K562 (cell line): ENCODE data around the gene SMARCA4. TPM values are rescaled to one million over a fixed set of nuclear protein-coding genes. Genes with fewer than 3 reads are reported as not detected.

Experiments used
- ATF6 ChIP-seq: sonication (generic); formaldehyde crosslinking; IDR thresholded peaks from 2 replicates; pipeline ENCODE4 v1.4.0; 2020; ENCODE audit warnings: mild to moderate bottlenecking, missing genetic modification reagents
- CHD2 ChIP-seq: IDR thresholded peaks from 2 replicates; pipeline ENCODE4 v1.6.1; 2011; ENCODE audit warnings: low read depth, low read length
- CUX1 ChIP-seq: fragments of 200-800 bp; sonication (Bioruptor generic); IDR thresholded peaks from 2 replicates; pipeline ENCODE4 v1.6.1; 2016; ENCODE audit warnings: missing genetic modification characterization, missing compliant biosample characterization
- ESRRB ChIP-seq: fragments of 250-450 bp; sonication (Bioruptor Pico); IDR thresholded peaks from 2 replicates; pipeline ENCODE4 v1.5.0; 2020; ENCODE audit warnings: mild to moderate bottlenecking, moderate library complexity, borderline replicate concordance
- HSF4 ChIP-seq: fragments of 250-450 bp; sonication (Bioruptor Pico); IDR thresholded peaks from 2 replicates; pipeline ENCODE4 v2.1.2; 2022; ENCODE audit warnings: mild to moderate bottlenecking, moderate library complexity, borderline replicate concordance
- ILK ChIP-seq: fragments of 450-650 bp; IDR thresholded peaks from 2 replicates; pipeline ENCODE4 v1.6.1; 2016; ENCODE audit warnings: missing genetic modification characterization, low read depth, mild to moderate bottlenecking, missing compliant biosample characterization, moderate library complexity, borderline replicate concordance
- MXI1 ChIP-seq: IDR thresholded peaks from 2 replicates; pipeline ENCODE4 v1.6.1; 2011; ENCODE audit warnings: low read depth, mild to moderate bottlenecking, improper control_type of control experiment, low read length
- PBX2 ChIP-seq, 2 experiments: IDR thresholded peaks in 1 of 2; conservative IDR thresholded peaks in 1 of 2; 2 replicates each; pipeline ENCODE4 v1.6.1; 2016; ENCODE audit warnings: low read depth in 2 of 2, mild to moderate bottlenecking in 1 of 2, missing compliant biosample characterization in 1 of 2, missing genetic modification characterization in 1 of 2, moderate library complexity in 1 of 2
- ZHX1 ChIP-seq: fragments of 150-350 bp; conservative IDR thresholded peaks from 2 replicates; pipeline ENCODE4 v1.6.1; 2014; ENCODE audit warnings: low read length
- ZNF165 ChIP-seq: fragments of 250-450 bp; sonication (Bioruptor Pico); IDR thresholded peaks from 2 replicates; pipeline ENCODE4 v1.4.0; 2020; ENCODE audit warnings: borderline replicate concordance
- ZNF197 ChIP-seq: fragments of 200-800 bp; sonication (Bioruptor generic); IDR thresholded peaks from 2 replicates; pipeline ENCODE4 v1.6.1; 2016; ENCODE audit warnings: low read depth, missing genetic modification characterization, missing compliant biosample characterization
- polyA plus RNA-seq, 8 experiments: library from polyadenylated mRNA; depleted of rRNA in 4 of 8; stranded (reverse) in 5 of 8; unstranded in 3 of 8; fragments of >200 nt; fragmentation: Nextera tagmentation in 2 of 8; fragmentation: Illumina TruSeq in 1 of 8; extraction: Ambion mirVana in 2 of 8; extraction: Trizol in 1 of 8; gene quantifications; 2 replicates each; pipeline versions ENCODE4 v1.2.1 to v1.2.3, GENCODE V29; 2011 to 2014; ENCODE audit warnings: inconsistent platforms in 1 of 8, missing spikeins in 1 of 8
- total RNA-seq, 7 experiments: library from RNA; depleted of rRNA in 6 of 7; stranded (reverse); fragments of >200 nt in 6 of 7; fragmentation: Illumina TruSeq in 2 of 7; extraction: Trizol in 2 of 7; gene quantifications; 2 replicates each; pipeline versions ENCODE4 v1.2.1 to v1.2.3, GENCODE V29; 2011 to 2021; ENCODE audit warnings: low replicate concordance in 1 of 7

The SMARCA4 gene
- total and polyA plus RNA-seq, 9 of the 15 experiments (the other 6 are each of a cell fraction or from before 2014, with no cell fraction given), result 19.3 to 207 (median 52.1) TPM

GRCh38 chr19:10928563-10929401, 32.0 kb upstream of the SMARCA4 start, which contains the start of the genes TIMM29 and YIPF2 (continued):
- TF ChIP-seq CUX1 (CRISPR knock-in tag), result no peak
- no peak for TF ChIP-seq ILK (tag)
- TF ChIP-seq ZNF165, result no peak
- TF ChIP-seq ZHX1, result peak; percentile 60; the same call in 1 of the 2 replicates
- TF ChIP-seq CHD2, result no peak
- TF ChIP-seq ATF6, result no peak
- TF ChIP-seq HSF4 (CRISPR knock-in tag), result no peak
- TF ChIP-seq ESRRB, result no peak
- TF ChIP-seq ZNF197 (CRISPR knock-in tag), result no peak
- no peak for TF ChIP-seq PBX2 (CRISPR knock-in tag; IDR thresholded peaks at IDR 0.05; ENCODE audit: low read depth)
- 0 out of 2 replicates have a peak, but pooled peaks have one; percentile 11 for TF ChIP-seq PBX2 (tag; conservative IDR thresholded peaks at IDR 0.05; ENCODE audit: low read depth)
- peak; percentile 26; the same call in 1 of the 2 replicates for TF ChIP-seq MXI1
